Fibroblast of lung (primary cell): ENCODE data around the gene WDR37.

Experiments
- CTCF ChIP-seq, 2 donors: IDR thresholded peaks in 1 of 2; conservative IDR thresholded peaks in 1 of 2; 1 replicate in 1 of 2; 2 replicates in 1 of 2; pipeline ENCODE4 v1.5.1; 2011 to 2012; ENCODE audit warnings: low read length in 2 of 2, control low read depth in 1 of 2, inconsistent platforms in 1 of 2, low read depth in 1 of 2, mild to moderate bottlenecking in 1 of 2
- EZH2 ChIP-seq: IDR thresholded peaks from 2 replicates; pipeline ENCODE4 v1.5.1; 2012; ENCODE audit warnings: low read length, control low read depth, mild to moderate bottlenecking; ENCODE audit errors: missing control alignments

DNA sequence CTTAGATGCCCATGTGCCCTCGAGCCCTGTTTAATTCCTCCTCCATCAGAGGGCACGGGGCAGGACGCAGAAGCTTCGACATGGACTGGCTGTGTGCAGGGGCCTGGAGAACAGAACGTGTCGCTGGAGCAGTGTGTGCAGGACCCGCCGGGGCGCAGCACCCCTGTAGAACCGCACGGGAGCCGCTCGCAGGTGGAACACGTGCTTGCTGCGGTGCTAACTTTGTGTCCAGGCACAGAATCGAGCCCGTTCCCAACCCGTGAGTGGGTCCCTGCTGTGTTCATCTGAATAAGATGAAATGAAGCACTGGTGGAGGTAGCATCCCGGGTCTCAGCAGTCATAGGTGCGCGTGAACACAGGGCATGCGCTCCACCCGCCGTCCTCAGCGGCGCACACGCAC lies 116.9 kb downstream of the WDR37 start:
- TF ChIP-seq CTCF (conservative IDR thresholded peaks at IDR 0.05 in 1 of 2, IDR thresholded peaks at IDR 0.05 in 1 of 2; ENCODE audit: low read depth in 1 of 2, low read length in 2 of 2) = no peak
- no peak for TF ChIP-seq EZH2
